Mammary epithelial cell (primary cell): Measurements from ENCODE around the gene CD300LG.

Experiments used
- EZH2 ChIP-seq: IDR thresholded peaks from 2 replicates; pipeline ENCODE4 v1.6.1; 2012; ENCODE audit warnings: low read length, inconsistent platforms, borderline replicate concordance
- TF ChIP-seq, protein P1 (sequence below), 2 donors: IDR thresholded peaks in 1 of 2; conservative IDR thresholded peaks in 1 of 2; 2 replicates each; pipeline ENCODE4 v1.5.1; 2011 to 2012; ENCODE audit warnings: inconsistent platforms in 2 of 2, low read length in 2 of 2, mild to moderate bottlenecking in 2 of 2, control low read depth in 1 of 2, low read depth in 1 of 2; ENCODE audit not compliant: insufficient read depth in 1 of 2; ENCODE audit errors: extremely low read depth in 1 of 2

DNA sequence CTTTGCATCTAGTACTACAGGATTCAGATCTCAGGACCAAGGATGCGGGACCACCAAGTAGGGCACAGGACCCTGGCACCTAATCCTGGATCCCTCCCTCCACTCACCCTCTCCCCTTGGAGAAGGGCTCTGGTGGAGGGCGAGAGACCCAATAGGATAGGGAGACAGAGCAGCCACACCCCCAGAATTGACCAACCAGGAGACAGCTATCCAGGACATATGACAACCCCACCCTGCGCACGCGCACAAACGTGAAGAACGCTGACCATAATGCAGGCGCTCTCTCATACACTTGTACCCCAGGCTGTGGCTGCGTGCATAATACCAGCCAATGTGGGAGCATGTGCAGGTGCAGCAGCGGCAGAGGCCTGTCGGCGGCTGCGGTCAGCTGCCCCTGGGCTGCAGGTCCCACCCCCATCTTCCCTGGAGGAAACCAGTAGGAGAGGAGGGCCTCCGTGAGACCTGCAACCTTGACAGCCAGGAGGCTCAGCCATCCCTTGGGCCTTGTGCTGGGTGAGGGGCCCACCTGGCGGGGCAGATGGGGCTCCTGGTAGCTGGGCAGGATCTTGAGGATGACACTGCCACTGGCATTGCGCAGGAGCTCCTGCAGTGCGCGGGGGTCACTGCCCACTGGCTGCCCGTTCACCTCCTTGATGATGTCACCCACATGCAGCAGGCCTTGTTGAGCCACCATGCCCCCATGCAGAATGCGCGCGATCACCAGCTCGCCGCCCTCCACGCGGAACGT, 35.0 kb downstream of the CD300LG start:
- TF ChIP-seq, protein P1, sequence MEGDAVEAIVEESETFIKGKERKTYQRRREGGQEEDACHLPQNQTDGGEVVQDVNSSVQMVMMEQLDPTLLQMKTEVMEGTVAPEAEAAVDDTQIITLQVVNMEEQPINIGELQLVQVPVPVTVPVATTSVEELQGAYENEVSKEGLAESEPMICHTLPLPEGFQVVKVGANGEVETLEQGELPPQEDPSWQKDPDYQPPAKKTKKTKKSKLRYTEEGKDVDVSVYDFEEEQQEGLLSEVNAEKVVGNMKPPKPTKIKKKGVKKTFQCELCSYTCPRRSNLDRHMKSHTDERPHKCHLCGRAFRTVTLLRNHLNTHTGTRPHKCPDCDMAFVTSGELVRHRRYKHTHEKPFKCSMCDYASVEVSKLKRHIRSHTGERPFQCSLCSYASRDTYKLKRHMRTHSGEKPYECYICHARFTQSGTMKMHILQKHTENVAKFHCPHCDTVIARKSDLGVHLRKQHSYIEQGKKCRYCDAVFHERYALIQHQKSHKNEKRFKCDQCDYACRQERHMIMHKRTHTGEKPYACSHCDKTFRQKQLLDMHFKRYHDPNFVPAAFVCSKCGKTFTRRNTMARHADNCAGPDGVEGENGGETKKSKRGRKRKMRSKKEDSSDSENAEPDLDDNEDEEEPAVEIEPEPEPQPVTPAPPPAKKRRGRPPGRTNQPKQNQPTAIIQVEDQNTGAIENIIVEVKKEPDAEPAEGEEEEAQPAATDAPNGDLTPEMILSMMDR (conservative IDR thresholded peaks at IDR 0.05 in 1 of 2, IDR thresholded peaks at IDR 0.05 in 1 of 2; ENCODE audit: extremely low read depth in 1 of 2, insufficient read depth in 1 of 2, low read depth in 1 of 2, low read length in 2 of 2): no peak
- no peak for TF ChIP-seq EZH2
